AG09309 (cell line): ENCODE measurements around the gene NOTCH3.

Experiments used
- DNase-seq: peaks from one replicate; pipeline ENCODE4 v3.0.0-alpha.2; 2010; ENCODE audit warnings: low read depth
- H3K4me3 ChIP-seq: 2 replicates; pipeline ENCODE4 v1.5.1; 2011; ENCODE audit warnings: mild to moderate bottlenecking, low read depth, low read length, moderate library complexity; ENCODE audit not compliant: control insufficient read depth
- CTCF ChIP-seq: IDR thresholded peaks from 2 replicates; pipeline ENCODE4 v1.5.1; 2011; ENCODE audit warnings: mild to moderate bottlenecking, low read depth, low read length, inconsistent platforms; ENCODE audit not compliant: insufficient read depth, control insufficient read depth; ENCODE audit errors: missing control alignments

NOTCH3 gene

DNA sequence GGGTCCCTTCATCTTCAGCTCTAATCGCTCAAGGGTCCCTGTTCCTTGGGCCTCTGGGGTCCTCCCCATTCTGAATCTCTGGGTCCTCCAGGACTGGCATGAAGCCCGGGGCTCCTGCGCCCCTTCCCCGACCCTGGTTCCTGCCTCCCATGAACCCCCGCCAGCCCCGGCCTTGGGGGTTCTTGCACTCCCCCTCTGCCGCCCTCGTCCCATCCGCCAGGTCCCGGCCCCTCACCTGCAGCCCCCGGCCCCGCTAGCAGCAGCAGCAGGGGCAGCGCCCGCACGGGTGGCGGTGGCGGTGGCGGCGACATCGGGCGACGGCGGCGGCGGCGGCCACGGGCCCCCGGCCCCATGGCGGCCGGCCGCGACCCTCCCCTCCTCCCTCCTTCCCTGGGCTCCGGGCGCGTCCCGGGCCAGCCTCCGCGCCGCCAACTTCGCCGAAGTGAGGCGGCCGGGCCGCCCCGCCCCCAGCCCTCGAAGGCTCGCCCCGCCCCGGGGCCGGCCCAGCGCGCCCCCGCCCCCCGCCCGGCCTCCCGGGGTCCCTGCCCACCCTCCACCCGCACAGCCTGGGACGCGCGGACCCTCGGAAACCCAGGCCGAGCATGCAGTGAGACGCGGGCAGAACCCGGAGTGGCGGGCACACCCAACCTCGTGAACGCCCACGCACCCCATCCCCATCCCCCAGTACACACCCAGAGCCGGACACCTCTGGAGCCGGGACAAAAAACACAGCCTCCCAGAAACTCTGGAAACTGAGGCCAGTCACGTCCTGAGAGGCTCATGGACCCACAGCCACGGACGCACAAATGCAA is at the start of gene NOTCH3:
NOTCH3 (minus strand) TSS at position 443 of the 812 bp plus-strand sequence; CDS start at position 353, 90 bp downstream.
- peak within 1 kb of the TSS; percentile 76 for H3K4me3 ChIP-seq
- no peak for TF ChIP-seq CTCF
- DNase-seq = no peak

DNA sequence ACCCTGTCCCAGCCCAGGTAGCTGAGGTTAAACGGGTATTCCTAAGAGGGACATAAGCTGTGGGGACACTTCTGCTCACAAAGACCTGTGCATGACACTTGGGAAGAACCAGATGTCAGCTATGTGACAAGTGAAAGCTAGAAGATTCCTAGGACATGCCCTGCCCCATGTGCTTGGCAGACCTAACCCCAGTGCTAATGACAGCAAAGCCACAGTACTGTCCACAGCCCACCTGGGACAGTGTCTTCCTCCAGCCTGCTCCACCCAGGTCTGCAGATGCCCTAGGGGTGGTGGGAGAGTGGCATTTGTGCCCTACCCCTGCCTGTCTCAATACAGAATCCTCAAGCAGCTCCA is 49.8 kb upstream of the NOTCH3 start:
- peak overlapping the region; percentile 4; the same call in 1 of the 2 replicates for H3K4me3 ChIP-seq
- no peak for DNase-seq
- no peak for TF ChIP-seq CTCF

GRCh38 chr19:15249972-15250639 is 49.3 kb upstream of the NOTCH3 start:
- H3K4me3 ChIP-seq = no peak overlapping the region; the same call in 1 of the 2 replicates
- no peak for TF ChIP-seq CTCF
- DNase-seq = peak; percentile 85

DNA sequence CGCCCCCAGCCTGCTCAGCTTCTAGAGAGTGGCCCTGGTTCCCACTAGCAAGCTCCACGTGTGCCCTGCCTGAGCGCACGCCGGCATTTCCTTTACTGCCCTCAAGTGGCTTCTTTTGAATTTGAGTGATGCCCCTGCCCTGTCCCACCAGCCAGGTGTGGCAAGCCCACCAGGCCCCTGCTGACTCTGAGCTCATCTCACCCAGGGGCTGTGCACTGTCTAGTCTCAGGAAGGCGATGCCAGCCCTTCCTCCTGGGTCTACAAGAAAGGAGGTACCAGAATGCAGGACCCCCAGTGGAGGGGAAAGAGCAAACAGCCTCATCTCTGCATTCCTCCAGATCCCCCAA is 48.7 kb upstream of the NOTCH3 start:
- TF ChIP-seq CTCF = no peak
- no peak overlapping the region; the same call in 1 of the 2 replicates for H3K4me3 ChIP-seq
- DNase-seq = no peak

GRCh38 chr19:15248648-15249527 is 48.1 kb upstream of the NOTCH3 start:
- DNase-seq = peak; percentile 81
- H3K4me3 ChIP-seq = no peak overlapping the region; the same call in 1 of the 2 replicates
- peak; percentile 10 for TF ChIP-seq CTCF

GRCh38 chr19:15248106-15248505 is 47.3 kb upstream of the NOTCH3 start:
- DNase-seq = no peak
- H3K4me3 ChIP-seq = no peak overlapping the region
- TF ChIP-seq CTCF = no peak
